ENCODE data around the gene CHTF8. TPM values are rescaled to one million over a fixed set of nuclear protein-coding genes. Genes with fewer than 3 reads are reported as not detected.
"Not testable (repeated sequence)": the region's sequence is repeated elsewhere in the genome, so short reads cannot be mapped to it uniquely, and the experiment has no call there.

The CHTF8 gene
- total RNA-seq, 1 donor from 2014 or later: 83.1 TPM

DNA sequence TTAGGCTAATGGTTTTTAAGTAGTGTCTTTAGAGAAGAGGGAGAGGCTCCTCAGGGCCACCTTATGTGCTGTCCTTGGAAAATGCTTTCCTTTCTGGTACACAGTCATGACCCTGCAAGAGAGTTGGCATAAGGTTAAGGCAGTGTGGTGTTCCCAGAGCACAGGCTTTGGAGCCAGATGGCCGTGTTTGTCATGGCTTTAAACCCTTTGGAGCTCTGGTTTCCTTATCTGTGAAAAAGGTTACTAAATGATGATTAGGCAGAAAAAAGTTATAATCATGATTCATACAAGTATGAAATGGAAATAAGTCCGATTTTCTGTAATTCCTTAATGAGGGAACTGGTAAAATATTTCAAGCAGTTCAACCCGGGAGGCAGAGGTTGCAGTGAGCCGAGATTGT lies 13.3 kb upstream of the CHTF8 start:
- no peak overlapping the region for H3K27ac Mint-ChIP-seq (ENCODE audit: unreplicated experiment)
- no peaks in the 10 kb centered on the region for H3K27me3 Mint-ChIP-seq (ENCODE audit: low read depth)
- TF ChIP-seq, protein P1, sequence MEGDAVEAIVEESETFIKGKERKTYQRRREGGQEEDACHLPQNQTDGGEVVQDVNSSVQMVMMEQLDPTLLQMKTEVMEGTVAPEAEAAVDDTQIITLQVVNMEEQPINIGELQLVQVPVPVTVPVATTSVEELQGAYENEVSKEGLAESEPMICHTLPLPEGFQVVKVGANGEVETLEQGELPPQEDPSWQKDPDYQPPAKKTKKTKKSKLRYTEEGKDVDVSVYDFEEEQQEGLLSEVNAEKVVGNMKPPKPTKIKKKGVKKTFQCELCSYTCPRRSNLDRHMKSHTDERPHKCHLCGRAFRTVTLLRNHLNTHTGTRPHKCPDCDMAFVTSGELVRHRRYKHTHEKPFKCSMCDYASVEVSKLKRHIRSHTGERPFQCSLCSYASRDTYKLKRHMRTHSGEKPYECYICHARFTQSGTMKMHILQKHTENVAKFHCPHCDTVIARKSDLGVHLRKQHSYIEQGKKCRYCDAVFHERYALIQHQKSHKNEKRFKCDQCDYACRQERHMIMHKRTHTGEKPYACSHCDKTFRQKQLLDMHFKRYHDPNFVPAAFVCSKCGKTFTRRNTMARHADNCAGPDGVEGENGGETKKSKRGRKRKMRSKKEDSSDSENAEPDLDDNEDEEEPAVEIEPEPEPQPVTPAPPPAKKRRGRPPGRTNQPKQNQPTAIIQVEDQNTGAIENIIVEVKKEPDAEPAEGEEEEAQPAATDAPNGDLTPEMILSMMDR (IDR thresholded peaks at IDR 0.05): no peak
- H3K4me1 Mint-ChIP-seq (ENCODE audit: low read depth): no peaks in the 10 kb centered on the region
- H3K4me3 Mint-ChIP-seq (ENCODE audit: unreplicated experiment): no peak overlapping the region
- H3K9me3 Mint-ChIP-seq (ENCODE audit: low read depth): no peaks in the 10 kb centered on the region
- H3K36me3 Mint-ChIP-seq (ENCODE audit: low read depth): peaks cover 20% of the 10 kb centered on the region
- no peak for DNase-seq (ENCODE audit: low spot score)

DNA sequence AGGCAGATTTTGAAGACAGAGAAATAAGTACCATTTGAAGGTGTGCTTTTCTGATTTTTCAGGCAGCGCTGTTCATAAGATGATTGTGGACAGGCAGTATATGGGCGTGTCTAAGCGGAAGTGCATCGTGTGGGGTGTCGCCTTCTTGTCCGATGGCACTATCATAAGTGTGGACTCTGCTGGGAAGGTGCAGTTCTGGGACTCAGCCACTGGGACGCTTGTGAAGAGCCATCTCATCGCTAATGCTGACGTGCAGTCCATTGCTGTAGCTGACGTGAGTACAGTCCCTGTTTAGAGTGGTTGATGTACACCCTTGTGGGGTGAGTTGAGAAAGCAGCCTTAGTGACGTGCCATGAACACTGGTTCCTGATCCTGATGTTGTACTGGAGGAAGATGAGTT lies 10.7 kb upstream of the CHTF8 start:
- TF ChIP-seq, protein P1 (IDR thresholded peaks at IDR 0.05): peak; percentile 32
- no peaks in the 10 kb centered on the region for H3K27me3 Mint-ChIP-seq (ENCODE audit: low read depth)
- no peaks in the 10 kb centered on the region for H3K9me3 Mint-ChIP-seq (ENCODE audit: low read depth)
- DNase-seq (ENCODE audit: low spot score): no peak
- no peaks in the 10 kb centered on the region for H3K4me1 Mint-ChIP-seq (ENCODE audit: low read depth)
- H3K27ac Mint-ChIP-seq (ENCODE audit: unreplicated experiment): peak overlapping the region; percentile 25
- no peak overlapping the region for H3K4me3 Mint-ChIP-seq (ENCODE audit: unreplicated experiment)
- H3K36me3 Mint-ChIP-seq (ENCODE audit: low read depth): peaks cover 33% of the 10 kb centered on the region

DNA sequence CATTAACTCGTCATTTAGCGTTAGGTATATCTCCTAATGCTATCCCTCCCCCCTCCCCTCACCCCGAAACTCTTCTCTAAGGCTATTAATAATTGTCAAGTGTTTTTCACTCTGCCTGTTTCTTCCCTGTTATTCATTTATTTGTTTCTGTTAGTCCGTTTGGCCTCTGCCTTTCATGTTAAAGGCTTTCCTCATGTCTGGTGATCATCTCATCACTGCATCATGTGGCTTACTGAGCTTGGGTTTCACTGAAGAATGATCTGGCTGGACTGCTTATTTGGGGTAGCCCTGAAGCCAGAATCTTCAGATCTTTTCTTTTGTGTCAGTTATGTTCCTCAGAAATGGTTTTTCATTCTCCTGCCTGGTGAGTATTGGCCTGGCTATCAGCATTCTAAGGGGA lies 9.5 kb upstream of the CHTF8 start:
- no peak overlapping the region for H3K27ac Mint-ChIP-seq (ENCODE audit: unreplicated experiment)
- no peak overlapping the region for H3K4me3 Mint-ChIP-seq (ENCODE audit: unreplicated experiment)
- no peak for DNase-seq (ENCODE audit: low spot score)
- H3K27me3 Mint-ChIP-seq (ENCODE audit: low read depth): no peaks in the 10 kb centered on the region
- peaks cover 36% of the 10 kb centered on the region for H3K36me3 Mint-ChIP-seq (ENCODE audit: low read depth)
- TF ChIP-seq, protein P1 (IDR thresholded peaks at IDR 0.05): no peak
- H3K4me1 Mint-ChIP-seq (ENCODE audit: low read depth): no peaks in the 10 kb centered on the region
- no peaks in the 10 kb centered on the region for H3K9me3 Mint-ChIP-seq (ENCODE audit: low read depth)

DNA sequence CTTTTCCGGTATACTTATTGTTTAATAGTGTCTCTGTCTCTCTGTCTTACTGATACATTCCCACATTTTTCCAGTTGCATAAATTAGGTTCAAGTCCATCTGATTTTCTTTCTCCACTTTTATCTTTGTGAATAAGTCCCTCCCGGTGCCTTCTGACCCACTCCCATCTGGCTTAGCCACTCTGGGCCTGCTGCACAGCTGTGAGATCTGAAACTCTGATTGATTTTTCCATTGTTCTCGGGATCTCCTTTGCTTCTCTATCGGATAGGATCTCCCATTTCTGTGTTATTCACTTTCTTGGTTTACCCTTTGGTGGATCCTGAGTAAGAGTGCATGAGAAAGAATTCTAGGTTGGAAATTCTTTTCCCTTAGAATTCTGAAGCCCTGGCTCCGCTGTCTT lies 8.6 kb upstream of the CHTF8 start:
- no peak overlapping the region for H3K27ac Mint-ChIP-seq (ENCODE audit: unreplicated experiment)
- no peaks in the 10 kb centered on the region for H3K4me1 Mint-ChIP-seq (ENCODE audit: low read depth)
- H3K27me3 Mint-ChIP-seq (ENCODE audit: low read depth): no peaks in the 10 kb centered on the region
- peaks cover 33% of the 10 kb centered on the region for H3K36me3 Mint-ChIP-seq (ENCODE audit: low read depth)
- H3K9me3 Mint-ChIP-seq (ENCODE audit: low read depth): no peaks in the 10 kb centered on the region
- H3K4me3 Mint-ChIP-seq (ENCODE audit: unreplicated experiment): no peak overlapping the region
- TF ChIP-seq, protein P1 (IDR thresholded peaks at IDR 0.05): no peak
- DNase-seq (ENCODE audit: low spot score): no peak

DNA sequence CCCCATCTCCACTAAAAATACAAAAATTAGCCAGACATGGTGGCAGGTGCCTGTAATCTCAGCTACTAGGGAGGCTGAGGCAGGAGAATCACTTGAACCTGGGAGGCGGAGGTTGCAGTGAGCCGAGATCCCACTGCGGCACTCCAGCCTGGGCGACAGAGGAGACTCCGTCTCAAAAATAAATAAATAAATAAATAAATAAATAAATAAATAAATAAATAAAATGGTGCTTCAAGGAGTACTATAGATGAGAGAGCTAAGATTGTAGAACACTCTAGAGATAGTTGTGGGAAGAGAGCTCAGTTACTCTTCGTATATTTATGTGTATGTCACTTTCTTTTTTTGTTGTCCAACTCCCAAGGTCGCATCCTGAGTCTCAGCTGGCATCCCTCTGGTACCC lies 7.1 kb upstream of the CHTF8 start:
- not testable (repeated sequence) for H3K9me3 Mint-ChIP-seq (ENCODE audit: low read depth); H3K4me1 Mint-ChIP-seq (ENCODE audit: low read depth); DNase-seq (ENCODE audit: low spot score); H3K27ac Mint-ChIP-seq (ENCODE audit: unreplicated experiment); H3K4me3 Mint-ChIP-seq (ENCODE audit: unreplicated experiment); H3K27me3 Mint-ChIP-seq (ENCODE audit: low read depth)
- peaks cover 34% of the 10 kb centered on the region for H3K36me3 Mint-ChIP-seq (ENCODE audit: low read depth)

DNA sequence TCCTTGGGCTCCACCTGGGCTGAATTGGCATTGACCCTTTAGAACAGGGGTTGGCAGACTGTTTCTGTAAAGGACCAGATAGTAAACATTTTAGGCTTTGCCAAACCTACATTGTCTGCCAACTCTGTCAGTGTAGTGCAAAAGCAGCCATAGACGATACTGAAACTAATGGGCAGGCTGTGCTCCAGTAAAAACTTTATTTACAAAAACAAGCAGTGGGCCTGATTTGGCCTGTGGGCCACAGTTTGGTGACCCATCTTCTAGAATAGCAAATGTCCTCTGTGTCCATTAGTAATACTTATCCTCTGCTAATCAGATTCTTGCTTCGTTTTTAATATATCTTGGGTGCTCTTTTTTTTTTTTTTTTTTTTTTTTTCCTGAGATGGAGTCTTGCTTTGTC lies 6.2 kb upstream of the CHTF8 start:
- TF ChIP-seq, protein P1 (IDR thresholded peaks at IDR 0.05): no peak
- no peaks in the 10 kb centered on the region for H3K27me3 Mint-ChIP-seq (ENCODE audit: low read depth)
- H3K36me3 Mint-ChIP-seq (ENCODE audit: low read depth): peaks cover 34% of the 10 kb centered on the region
- H3K4me1 Mint-ChIP-seq (ENCODE audit: low read depth): peaks cover 14% of the 10 kb centered on the region
- H3K4me3 Mint-ChIP-seq (ENCODE audit: unreplicated experiment): no peak overlapping the region
- no peak for DNase-seq (ENCODE audit: low spot score)
- no peaks in the 10 kb centered on the region for H3K9me3 Mint-ChIP-seq (ENCODE audit: low read depth)
- H3K27ac Mint-ChIP-seq (ENCODE audit: unreplicated experiment): no peak overlapping the region

Data from chondrocyte (in vitro differentiated cells).